Tibial artery (tissue), 4 donors: ENCODE data around the gene UCMA.
"Not testable (repeated sequence)": the region's sequence is repeated elsewhere in the genome, so short reads cannot be mapped to it uniquely, and the experiment has no call there.

Source experiments
- DNase-seq, 2 donors: peaks; one replicate each; pipeline ENCODE4 v3.0.0-alpha.2; 2019
- H3K27ac ChIP-seq, 2 donors: fragments of 200-600 bp; sonication (generic) in 1 of 2; 1 replicate in 1 of 2; 2 replicates in 1 of 2; pipeline ENCODE4 v1.5.1; 2018 to 2019; ENCODE audit warnings: mild to moderate bottlenecking in 1 of 2
- H3K27me3 ChIP-seq, 2 donors: fragments of 200-600 bp; sonication (generic) in 1 of 2; one replicate each; pipeline versions ENCODE4 v1.5.1 to v1.6.0; 2016 to 2019
- H3K36me3 ChIP-seq, 3 donors: fragments of 200-600 bp; sonication (generic) in 2 of 3; one replicate each; pipeline ENCODE4 v1.5.1; 2016 to 2019; ENCODE audit warnings: mild to moderate bottlenecking in 2 of 3
- H3K4me1 ChIP-seq, 4 donors: fragments of 200-600 bp; sonication (generic) in 2 of 4; 1 replicate in 3 of 4; 2 replicates in 1 of 4; pipeline ENCODE4 v1.5.1; 2016 to 2019
- H3K4me3 ChIP-seq, 2 donors: fragments of 200-600 bp; sonication (generic) in 1 of 2; 1 replicate in 1 of 2; 2 replicates in 1 of 2; pipeline ENCODE4 v1.5.1; 2018 to 2019; ENCODE audit warnings: mild to moderate bottlenecking in 2 of 2
- H3K9me3 ChIP-seq, 3 donors: fragments of 200-600 bp; sonication (generic) in 1 of 3; one replicate each; pipeline ENCODE4 v1.5.1; 2016 to 2019
- CTCF ChIP-seq, 2 experiments: fragments of 200-600 bp in 1 of 2; fragments of 450-650 bp in 1 of 2; IDR thresholded peaks; one replicate each; pipeline ENCODE4 v1.5.1; 2017 to 2019; ENCODE audit warnings: antibody characterized with exemption in 2 of 2, mild to moderate bottlenecking in 1 of 2, moderate library complexity in 1 of 2
- intact Hi-C: fragments of 100-400 bp; cut with DNase I; formaldehyde crosslinking; loops from one replicate; pipeline ENCODE4 v1.15.0; 2023; ENCODE audit warnings: low total_unique reads

UCMA gene

DNA sequence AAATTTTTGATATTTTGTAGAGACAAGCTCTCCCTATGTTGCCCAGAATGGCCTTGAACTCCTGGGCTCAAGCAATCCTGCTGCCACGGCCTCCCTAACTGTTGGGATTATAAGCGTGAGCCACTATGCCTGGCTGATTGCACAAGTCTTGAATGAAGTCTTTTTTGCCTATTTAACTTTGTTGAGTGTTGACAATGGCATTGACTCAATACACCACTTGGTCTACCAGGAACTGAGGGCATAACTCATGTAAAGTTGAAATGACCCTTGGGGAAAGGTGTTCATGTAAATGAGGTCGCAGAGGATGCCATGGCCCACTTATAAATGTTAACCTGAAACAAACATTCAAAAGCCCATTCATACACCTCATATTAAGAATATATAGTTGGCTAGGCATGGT, 7.4 kb upstream of the UCMA start:
- H3K27me3 ChIP-seq: no peaks in the 10 kb centered on the region
- H3K9me3 ChIP-seq: no peaks in the 10 kb centered on the region
- intact Hi-C loops: no loop called here
- H3K4me3 ChIP-seq: no peak overlapping the region
- no peak overlapping the region for H3K27ac ChIP-seq
- DNase-seq: no peak
- no peaks in the 10 kb centered on the region for H3K36me3 ChIP-seq
- no peak for TF ChIP-seq CTCF (IDR thresholded peaks at IDR 0.05)
- no peaks in the 10 kb centered on the region for H3K4me1 ChIP-seq

DNA sequence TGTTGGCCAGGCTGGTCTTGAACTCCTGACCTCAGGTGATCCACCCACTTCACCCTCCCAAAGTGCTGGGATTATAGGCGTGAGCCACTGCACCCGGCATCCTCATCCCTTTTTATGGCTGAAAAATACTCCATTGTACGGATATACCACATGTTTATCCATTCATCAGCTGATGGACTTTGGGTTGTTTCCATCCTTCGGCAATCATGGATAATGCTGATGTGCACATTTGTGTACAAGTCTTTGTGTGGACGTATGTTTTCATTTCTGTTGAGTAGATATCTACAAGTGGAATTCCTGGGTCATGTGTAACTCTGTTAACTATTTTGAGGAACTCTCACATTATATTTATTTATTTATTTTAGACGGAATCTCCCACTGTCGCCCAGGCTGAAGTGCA, 5.7 kb upstream of the UCMA start:
- Histone ChIP-seq H3K4me3 (no peak overlapping the region), H3K4me1 (no peaks in the 10 kb centered on the region)
- no peak for TF ChIP-seq CTCF (IDR thresholded peaks at IDR 0.05)

DNA sequence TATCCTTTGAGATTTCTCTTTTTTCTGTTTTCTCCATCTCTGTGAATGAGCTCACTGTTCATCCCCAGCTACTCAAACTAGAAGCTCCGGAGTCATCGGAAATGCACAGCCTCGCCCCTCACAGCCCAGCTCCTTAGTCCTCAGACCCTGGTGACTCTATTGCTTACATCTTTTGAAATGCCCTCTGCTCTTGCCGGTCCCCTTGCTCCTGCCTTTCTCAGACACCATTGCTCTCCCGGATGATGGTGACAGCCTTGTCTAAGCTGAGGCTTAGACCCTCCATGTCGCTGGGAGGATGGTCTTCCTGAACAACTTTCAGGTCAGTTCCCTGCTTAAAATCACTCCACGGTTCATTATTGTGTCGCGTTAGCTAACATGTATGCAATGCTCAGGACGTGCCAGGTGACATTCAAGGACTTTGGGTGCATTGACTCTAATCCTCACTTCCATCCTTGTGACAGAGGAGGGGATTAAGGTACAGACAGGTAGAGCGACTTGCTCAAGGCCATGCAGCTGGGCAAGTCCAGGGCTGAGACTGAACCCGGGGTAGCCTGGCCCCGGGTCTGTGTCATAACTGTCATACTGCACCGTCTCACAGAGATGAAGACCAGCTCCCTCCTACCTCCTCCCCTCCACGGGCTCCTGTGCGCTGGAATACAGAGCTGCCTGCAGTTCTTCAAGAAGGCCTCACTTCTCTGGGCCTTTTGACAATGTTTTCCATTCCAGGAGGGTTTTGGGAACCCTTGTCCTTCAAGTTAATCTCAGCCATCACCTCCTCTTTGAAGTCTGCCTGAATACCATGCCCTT, 4.3 kb upstream of the UCMA start:
- TF ChIP-seq CTCF (IDR thresholded peaks at IDR 0.05): no peak
- peaks cover 0 to 13% of the 10 kb centered on the region in 2 donors for H3K27me3 ChIP-seq
- no peaks in the 10 kb centered on the region for H3K9me3 ChIP-seq
- H3K4me1 ChIP-seq: no peaks in the 10 kb centered on the region
- intact Hi-C loops: no loop called here
- H3K27ac ChIP-seq: no peak overlapping the region
- DNase-seq: no peak
- H3K36me3 ChIP-seq: no peaks in the 10 kb centered on the region
- no peak overlapping the region for H3K4me3 ChIP-seq

More for the DNA sequence above, 5.7 kb upstream of the UCMA start:
- Histone ChIP-seq H3K9me3 (no peaks in the 10 kb centered on the region), H3K27ac (no peak overlapping the region), H3K36me3 (no peaks in the 10 kb centered on the region), H3K27me3 (no peaks in the 10 kb centered on the region)
- intact Hi-C loops: no loop called here
- no peak for DNase-seq

DNA sequence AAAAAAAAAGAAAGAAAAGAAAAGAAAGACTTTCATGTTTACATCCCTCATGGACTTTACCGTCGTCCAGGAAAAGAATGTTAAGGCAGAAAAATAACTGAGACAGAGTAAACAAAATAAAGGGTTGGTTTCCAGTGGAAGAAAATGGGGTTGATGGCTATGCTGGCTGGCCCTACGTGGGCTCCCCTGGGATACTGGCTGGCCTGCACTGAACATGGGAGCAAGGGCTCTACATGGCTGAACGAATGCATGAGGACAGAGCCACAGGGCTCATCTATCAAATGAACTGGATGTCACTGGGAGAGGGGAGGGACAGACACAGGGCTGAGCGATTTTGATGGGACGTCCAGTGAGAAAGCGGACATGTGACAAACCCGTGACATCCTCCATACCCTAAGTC, 2.5 kb upstream of the UCMA start:
- no peak for DNase-seq
- no peak overlapping the region for H3K27ac ChIP-seq
- TF ChIP-seq CTCF (IDR thresholded peaks at IDR 0.05): no peak
- intact Hi-C loops: no loop called here
- H3K4me1 ChIP-seq: no peaks in the 10 kb centered on the region
- peaks cover 0 to 14% of the 10 kb centered on the region in 2 donors for H3K27me3 ChIP-seq
- H3K4me3 ChIP-seq: no peak overlapping the region
- H3K36me3 ChIP-seq: no peaks in the 10 kb centered on the region
- H3K9me3 ChIP-seq: no peaks in the 10 kb centered on the region

DNA sequence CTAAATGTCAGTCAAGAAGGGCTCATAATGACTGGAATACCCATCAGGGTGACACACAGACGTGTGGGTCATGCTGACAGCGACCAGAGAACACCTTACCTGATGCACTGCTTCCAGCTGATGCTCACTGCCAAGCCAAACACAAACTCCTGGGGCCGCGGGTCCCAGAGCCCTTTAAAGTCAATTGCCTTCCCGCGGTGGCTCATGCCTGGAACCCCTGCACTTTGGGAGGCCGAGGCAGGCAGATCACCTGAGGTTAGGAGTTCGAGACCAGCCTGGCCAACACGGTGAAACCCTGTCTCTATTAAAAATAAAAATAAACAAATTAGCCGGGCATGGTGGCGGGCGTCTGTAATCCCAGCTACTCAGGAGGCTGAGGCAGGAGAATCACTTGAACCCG, 562 bp upstream of the UCMA start:
- H3K27ac ChIP-seq, H3K4me1 ChIP-seq, DNase-seq, intact Hi-C loops, H3K4me3 ChIP-seq, H3K9me3 ChIP-seq, H3K36me3 ChIP-seq: not testable (repeated sequence)
- peaks cover 0 to 16% of the 10 kb centered on the region in 2 donors for H3K27me3 ChIP-seq

DNA sequence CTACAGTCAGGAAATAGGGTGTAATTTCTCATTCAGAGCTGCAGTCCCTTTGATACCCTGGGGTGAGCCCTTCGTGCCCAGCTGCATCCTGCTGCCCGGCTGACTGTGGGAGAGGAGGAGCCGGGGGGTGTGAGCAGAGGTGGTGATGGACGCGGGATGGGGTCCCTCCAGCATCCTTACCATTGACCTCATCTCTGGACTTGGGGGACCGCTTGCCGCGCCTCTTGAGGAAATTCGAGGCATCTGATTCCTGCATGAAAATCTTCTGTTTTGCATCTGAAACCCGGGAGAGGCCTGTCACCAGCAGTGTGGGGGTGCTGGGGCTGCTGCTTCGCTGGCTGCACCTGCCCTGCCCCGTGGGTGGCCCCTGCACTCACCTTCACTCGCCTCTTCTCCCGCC, 816 bp downstream of the UCMA start:
- no peak for TF ChIP-seq CTCF (IDR thresholded peaks at IDR 0.05)
- Histone ChIP-seq H3K36me3 (no peaks in the 10 kb centered on the region), H3K4me1 (no peaks in the 10 kb centered on the region), H3K27ac (no peak overlapping the region), H3K9me3 (no peaks in the 10 kb centered on the region), H3K27me3 (peaks cover 0 to 16% of the 10 kb centered on the region in 2 donors), H3K4me3 (no peak overlapping the region)
- intact Hi-C loops: no loop called here
- no peak for DNase-seq
